ENCODE results near the gene MYCBPAP.

DNA sequence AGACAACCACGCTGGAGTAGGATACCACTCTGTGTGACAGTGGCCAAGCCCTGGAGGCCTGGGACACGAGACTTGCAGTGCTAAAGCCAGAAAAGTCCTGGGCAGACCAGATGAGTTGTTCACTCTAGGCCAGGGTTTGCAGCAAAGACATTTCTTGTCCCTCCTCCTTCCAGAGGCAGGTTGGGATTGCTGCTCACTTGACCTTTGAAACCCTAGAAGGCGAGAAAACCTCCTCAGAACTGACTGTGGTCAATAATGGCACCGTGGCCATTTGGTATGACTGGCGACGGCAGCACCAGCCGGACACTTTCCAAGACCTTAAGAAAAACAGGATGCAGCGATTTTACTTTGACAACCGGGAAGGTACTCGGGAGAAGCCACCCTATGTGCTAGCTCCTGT is 14.5 kb downstream of the MYCBPAP start:
- no peak for TF ChIP-seq JUN (IDR thresholded peaks at IDR 0.05; ENCODE audit: borderline replicate concordance, insufficient read depth, insufficient read length, low read depth)
- TF ChIP-seq, protein P1, sequence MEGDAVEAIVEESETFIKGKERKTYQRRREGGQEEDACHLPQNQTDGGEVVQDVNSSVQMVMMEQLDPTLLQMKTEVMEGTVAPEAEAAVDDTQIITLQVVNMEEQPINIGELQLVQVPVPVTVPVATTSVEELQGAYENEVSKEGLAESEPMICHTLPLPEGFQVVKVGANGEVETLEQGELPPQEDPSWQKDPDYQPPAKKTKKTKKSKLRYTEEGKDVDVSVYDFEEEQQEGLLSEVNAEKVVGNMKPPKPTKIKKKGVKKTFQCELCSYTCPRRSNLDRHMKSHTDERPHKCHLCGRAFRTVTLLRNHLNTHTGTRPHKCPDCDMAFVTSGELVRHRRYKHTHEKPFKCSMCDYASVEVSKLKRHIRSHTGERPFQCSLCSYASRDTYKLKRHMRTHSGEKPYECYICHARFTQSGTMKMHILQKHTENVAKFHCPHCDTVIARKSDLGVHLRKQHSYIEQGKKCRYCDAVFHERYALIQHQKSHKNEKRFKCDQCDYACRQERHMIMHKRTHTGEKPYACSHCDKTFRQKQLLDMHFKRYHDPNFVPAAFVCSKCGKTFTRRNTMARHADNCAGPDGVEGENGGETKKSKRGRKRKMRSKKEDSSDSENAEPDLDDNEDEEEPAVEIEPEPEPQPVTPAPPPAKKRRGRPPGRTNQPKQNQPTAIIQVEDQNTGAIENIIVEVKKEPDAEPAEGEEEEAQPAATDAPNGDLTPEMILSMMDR (IDR thresholded peaks at IDR 0.05; ENCODE audit: extremely low read depth in 1 of 2, insufficient read depth in 1 of 2, low read depth in 1 of 2, low read length in 2 of 2), result no peak
- TF ChIP-seq POLR2AphosphoS5 (IDR thresholded peaks at IDR 0.05; ENCODE audit: insufficient read depth, low read depth, low read length), result no peak
- no peak for TF ChIP-seq EZH2 (IDR thresholded peaks at IDR 0.05; ENCODE audit: borderline replicate concordance, low read depth, low read length, severe bottlenecking)
- TF ChIP-seq POLR2A (IDR thresholded peaks at IDR 0.05; ENCODE audit: low read depth, low read length), result no peak
- no peak for TF ChIP-seq MYC (IDR thresholded peaks at IDR 0.05; ENCODE audit: low read depth, low read length)

All from endothelial cell of umbilical vein (primary cell).